ENCODE measurements around the gene FIGN. TPM values are rescaled to one million over a fixed set of nuclear protein-coding genes. Genes with fewer than 3 reads are reported as not detected.

Gene FIGN
- total RNA-seq, 1 experiment from 2014 or later: 19.4 TPM

DNA sequence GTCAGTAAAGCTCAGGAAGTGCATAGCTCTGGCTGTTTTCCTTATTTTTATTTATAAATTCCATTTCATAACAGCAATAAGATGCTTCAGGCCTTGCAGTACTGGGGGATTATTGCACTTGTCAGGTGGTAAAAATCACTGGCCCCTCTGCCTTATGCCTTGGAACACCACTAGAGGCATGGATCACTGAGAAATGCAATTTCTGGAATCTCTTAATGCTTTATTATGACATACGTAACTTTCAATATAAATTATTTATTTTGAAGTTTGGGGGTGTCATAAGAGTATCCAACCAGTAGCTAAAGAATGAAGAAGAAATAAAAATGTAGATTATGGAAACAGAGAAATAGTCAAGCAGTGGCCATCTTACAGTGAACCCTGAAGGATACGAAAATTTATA lies 183.1 kb downstream of the FIGN start (continued):
- TF ChIP-seq, protein P1, sequence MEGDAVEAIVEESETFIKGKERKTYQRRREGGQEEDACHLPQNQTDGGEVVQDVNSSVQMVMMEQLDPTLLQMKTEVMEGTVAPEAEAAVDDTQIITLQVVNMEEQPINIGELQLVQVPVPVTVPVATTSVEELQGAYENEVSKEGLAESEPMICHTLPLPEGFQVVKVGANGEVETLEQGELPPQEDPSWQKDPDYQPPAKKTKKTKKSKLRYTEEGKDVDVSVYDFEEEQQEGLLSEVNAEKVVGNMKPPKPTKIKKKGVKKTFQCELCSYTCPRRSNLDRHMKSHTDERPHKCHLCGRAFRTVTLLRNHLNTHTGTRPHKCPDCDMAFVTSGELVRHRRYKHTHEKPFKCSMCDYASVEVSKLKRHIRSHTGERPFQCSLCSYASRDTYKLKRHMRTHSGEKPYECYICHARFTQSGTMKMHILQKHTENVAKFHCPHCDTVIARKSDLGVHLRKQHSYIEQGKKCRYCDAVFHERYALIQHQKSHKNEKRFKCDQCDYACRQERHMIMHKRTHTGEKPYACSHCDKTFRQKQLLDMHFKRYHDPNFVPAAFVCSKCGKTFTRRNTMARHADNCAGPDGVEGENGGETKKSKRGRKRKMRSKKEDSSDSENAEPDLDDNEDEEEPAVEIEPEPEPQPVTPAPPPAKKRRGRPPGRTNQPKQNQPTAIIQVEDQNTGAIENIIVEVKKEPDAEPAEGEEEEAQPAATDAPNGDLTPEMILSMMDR (IDR thresholded peaks at IDR 0.05): no peak
- TF ChIP-seq ZBTB21 (CRISPR knock-in tag; IDR thresholded peaks at IDR 0.05; ENCODE audit: borderline replicate concordance) (no peak), MYBL2 (CRISPR knock-in tag; IDR thresholded peaks at IDR 0.05) (no peak), ZNF121 (CRISPR knock-in tag; IDR thresholded peaks at IDR 0.05) (no peak), TEAD1 (CRISPR knock-in tag; IDR thresholded peaks at IDR 0.05) (no peak)

DNA sequence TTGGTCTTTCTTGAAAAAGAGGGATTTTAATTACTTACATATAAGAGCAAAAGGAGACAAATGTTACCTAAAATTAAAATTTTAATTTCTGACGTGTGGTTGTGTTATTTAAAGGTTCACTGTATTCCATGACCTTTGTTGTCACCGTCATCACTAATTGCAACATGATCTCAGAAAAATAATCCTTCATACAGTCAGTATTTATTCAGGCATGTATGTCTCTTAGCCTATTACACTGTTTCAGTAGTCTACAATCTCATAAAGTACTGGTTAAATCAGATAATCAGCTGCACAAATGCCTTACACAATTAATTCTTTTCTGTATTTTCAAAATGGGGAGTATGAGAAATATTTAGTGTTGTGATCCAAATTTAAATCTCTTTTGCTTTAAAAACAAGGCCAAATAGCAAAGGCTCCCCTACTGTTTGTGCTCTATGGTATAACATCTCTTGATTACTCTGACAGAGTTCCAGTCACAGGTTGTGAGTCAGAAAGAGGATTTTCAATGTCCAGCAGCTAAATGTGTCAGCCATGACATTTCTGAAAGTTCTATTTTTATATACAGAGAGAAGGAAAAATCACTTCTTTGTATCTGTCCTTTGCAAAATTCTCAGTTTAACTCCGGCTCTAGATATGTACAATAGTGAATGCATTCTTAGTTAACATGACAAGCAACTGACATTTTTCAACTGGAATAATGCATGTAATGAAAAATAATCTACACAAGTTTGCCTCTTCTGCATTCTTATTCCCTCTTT lies 184.0 kb downstream of the FIGN start:
- H3K4me3 Mint-ChIP-seq: no peak overlapping the region
- POLR2A ChIA-PET: interaction anchor here (0.6 kb wide), 1 partner anchor 25 kb away, joined by 12 read pairs; no protein-coding TSS in a partner anchor
- H3K36me3 Mint-ChIP-seq: no peaks in the 10 kb centered on the region
- no peak for DNase-seq (ENCODE audit: low spot score)
- H3K9me3 Mint-ChIP-seq: no peaks in the 10 kb centered on the region
- CTCF ChIA-PET: no interaction called here
- no peak overlapping the region for H3K27ac Mint-ChIP-seq
- no peak for ATAC-seq
- no peaks in the 10 kb centered on the region for H3K27me3 Mint-ChIP-seq (ENCODE audit: low read depth)
- no peaks in the 10 kb centered on the region for H3K4me1 Mint-ChIP-seq
- no peak for TF ChIP-seq JUN (CRISPR knock-in tag; IDR thresholded peaks at IDR 0.05)
- TF ChIP-seq, protein P2, sequence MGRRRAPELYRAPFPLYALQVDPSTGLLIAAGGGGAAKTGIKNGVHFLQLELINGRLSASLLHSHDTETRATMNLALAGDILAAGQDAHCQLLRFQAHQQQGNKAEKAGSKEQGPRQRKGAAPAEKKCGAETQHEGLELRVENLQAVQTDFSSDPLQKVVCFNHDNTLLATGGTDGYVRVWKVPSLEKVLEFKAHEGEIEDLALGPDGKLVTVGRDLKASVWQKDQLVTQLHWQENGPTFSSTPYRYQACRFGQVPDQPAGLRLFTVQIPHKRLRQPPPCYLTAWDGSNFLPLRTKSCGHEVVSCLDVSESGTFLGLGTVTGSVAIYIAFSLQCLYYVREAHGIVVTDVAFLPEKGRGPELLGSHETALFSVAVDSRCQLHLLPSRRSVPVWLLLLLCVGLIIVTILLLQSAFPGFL (CRISPR knock-in tag; IDR thresholded peaks at IDR 0.05; ENCODE audit: borderline replicate concordance): no peak
- TF ChIP-seq, protein P3, sequence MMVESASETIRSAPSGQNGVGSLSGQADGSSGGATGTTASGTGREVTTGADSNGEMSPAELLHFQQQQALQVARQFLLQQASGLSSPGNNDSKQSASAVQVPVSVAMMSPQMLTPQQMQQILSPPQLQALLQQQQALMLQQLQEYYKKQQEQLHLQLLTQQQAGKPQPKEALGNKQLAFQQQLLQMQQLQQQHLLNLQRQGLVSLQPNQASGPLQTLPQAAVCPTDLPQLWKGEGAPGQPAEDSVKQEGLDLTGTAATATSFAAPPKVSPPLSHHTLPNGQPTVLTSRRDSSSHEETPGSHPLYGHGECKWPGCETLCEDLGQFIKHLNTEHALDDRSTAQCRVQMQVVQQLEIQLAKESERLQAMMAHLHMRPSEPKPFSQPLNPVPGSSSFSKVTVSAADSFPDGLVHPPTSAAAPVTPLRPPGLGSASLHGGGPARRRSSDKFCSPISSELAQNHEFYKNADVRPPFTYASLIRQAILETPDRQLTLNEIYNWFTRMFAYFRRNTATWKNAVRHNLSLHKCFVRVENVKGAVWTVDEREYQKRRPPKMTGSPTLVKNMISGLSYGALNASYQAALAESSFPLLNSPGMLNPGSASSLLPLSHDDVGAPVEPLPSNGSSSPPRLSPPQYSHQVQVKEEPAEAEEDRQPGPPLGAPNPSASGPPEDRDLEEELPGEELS (CRISPR knock-in tag; IDR thresholded peaks at IDR 0.05): no peak
- TF ChIP-seq, protein P4, sequence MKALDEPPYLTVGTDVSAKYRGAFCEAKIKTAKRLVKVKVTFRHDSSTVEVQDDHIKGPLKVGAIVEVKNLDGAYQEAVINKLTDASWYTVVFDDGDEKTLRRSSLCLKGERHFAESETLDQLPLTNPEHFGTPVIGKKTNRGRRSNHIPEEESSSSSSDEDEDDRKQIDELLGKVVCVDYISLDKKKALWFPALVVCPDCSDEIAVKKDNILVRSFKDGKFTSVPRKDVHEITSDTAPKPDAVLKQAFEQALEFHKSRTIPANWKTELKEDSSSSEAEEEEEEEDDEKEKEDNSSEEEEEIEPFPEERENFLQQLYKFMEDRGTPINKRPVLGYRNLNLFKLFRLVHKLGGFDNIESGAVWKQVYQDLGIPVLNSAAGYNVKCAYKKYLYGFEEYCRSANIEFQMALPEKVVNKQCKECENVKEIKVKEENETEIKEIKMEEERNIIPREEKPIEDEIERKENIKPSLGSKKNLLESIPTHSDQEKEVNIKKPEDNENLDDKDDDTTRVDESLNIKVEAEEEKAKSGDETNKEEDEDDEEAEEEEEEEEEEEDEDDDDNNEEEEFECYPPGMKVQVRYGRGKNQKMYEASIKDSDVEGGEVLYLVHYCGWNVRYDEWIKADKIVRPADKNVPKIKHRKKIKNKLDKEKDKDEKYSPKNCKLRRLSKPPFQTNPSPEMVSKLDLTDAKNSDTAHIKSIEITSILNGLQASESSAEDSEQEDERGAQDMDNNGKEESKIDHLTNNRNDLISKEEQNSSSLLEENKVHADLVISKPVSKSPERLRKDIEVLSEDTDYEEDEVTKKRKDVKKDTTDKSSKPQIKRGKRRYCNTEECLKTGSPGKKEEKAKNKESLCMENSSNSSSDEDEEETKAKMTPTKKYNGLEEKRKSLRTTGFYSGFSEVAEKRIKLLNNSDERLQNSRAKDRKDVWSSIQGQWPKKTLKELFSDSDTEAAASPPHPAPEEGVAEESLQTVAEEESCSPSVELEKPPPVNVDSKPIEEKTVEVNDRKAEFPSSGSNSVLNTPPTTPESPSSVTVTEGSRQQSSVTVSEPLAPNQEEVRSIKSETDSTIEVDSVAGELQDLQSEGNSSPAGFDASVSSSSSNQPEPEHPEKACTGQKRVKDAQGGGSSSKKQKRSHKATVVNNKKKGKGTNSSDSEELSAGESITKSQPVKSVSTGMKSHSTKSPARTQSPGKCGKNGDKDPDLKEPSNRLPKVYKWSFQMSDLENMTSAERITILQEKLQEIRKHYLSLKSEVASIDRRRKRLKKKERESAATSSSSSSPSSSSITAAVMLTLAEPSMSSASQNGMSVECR (CRISPR knock-in tag; IDR thresholded peaks at IDR 0.05; ENCODE audit: borderline replicate concordance): no peak
- TF ChIP-seq FOXP1 (CRISPR knock-in tag; IDR thresholded peaks at IDR 0.05; ENCODE audit: borderline replicate concordance): no peak
- TF ChIP-seq, protein P5, sequence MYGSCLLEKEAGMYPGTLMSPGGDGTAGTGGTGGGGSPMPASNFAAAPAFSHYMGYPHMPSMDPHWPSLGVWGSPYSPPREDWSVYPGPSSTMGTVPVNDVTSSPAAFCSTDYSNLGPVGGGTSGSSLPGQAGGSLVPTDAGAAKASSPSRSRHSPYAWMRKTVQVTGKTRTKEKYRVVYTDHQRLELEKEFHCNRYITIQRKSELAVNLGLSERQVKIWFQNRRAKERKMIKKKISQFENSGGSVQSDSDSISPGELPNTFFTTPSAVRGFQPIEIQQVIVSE (CRISPR knock-in tag; IDR thresholded peaks at IDR 0.05; ENCODE audit: borderline replicate concordance): no peak
- no peak for TF ChIP-seq ZBTB21 (CRISPR knock-in tag; IDR thresholded peaks at IDR 0.05; ENCODE audit: borderline replicate concordance)
- TF ChIP-seq, protein P6, sequence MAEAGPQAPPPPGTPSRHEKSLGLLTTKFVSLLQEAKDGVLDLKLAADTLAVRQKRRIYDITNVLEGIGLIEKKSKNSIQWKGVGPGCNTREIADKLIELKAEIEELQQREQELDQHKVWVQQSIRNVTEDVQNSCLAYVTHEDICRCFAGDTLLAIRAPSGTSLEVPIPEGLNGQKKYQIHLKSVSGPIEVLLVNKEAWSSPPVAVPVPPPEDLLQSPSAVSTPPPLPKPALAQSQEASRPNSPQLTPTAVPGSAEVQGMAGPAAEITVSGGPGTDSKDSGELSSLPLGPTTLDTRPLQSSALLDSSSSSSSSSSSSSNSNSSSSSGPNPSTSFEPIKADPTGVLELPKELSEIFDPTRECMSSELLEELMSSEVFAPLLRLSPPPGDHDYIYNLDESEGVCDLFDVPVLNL (CRISPR knock-in tag; IDR thresholded peaks at IDR 0.05; ENCODE audit: borderline replicate concordance, low read depth): no peak
- TF ChIP-seq, protein P7, sequence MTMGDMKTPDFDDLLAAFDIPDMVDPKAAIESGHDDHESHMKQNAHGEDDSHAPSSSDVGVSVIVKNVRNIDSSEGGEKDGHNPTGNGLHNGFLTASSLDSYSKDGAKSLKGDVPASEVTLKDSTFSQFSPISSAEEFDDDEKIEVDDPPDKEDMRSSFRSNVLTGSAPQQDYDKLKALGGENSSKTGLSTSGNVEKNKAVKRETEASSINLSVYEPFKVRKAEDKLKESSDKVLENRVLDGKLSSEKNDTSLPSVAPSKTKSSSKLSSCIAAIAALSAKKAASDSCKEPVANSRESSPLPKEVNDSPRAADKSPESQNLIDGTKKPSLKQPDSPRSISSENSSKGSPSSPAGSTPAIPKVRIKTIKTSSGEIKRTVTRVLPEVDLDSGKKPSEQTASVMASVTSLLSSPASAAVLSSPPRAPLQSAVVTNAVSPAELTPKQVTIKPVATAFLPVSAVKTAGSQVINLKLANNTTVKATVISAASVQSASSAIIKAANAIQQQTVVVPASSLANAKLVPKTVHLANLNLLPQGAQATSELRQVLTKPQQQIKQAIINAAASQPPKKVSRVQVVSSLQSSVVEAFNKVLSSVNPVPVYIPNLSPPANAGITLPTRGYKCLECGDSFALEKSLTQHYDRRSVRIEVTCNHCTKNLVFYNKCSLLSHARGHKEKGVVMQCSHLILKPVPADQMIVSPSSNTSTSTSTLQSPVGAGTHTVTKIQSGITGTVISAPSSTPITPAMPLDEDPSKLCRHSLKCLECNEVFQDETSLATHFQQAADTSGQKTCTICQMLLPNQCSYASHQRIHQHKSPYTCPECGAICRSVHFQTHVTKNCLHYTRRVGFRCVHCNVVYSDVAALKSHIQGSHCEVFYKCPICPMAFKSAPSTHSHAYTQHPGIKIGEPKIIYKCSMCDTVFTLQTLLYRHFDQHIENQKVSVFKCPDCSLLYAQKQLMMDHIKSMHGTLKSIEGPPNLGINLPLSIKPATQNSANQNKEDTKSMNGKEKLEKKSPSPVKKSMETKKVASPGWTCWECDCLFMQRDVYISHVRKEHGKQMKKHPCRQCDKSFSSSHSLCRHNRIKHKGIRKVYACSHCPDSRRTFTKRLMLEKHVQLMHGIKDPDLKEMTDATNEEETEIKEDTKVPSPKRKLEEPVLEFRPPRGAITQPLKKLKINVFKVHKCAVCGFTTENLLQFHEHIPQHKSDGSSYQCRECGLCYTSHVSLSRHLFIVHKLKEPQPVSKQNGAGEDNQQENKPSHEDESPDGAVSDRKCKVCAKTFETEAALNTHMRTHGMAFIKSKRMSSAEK (CRISPR knock-in tag; IDR thresholded peaks at IDR 0.05; ENCODE audit: borderline replicate concordance): no peak
- no peak for TF ChIP-seq TP53 (CRISPR knock-in tag; IDR thresholded peaks at IDR 0.05)
- TF ChIP-seq GTF2I (CRISPR knock-in tag; conservative IDR thresholded peaks at IDR 0.05): no peak
- TF ChIP-seq, protein P8, sequence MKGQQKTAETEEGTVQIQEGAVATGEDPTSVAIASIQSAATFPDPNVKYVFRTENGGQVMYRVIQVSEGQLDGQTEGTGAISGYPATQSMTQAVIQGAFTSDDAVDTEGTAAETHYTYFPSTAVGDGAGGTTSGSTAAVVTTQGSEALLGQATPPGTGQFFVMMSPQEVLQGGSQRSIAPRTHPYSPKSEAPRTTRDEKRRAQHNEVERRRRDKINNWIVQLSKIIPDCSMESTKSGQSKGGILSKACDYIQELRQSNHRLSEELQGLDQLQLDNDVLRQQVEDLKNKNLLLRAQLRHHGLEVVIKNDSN (CRISPR knock-in tag; IDR thresholded peaks at IDR 0.05): no peak
- TF ChIP-seq ZNF416 (CRISPR knock-in tag; IDR thresholded peaks at IDR 0.05): no peak
